Erythroblast (primary cell): ENCODE results near the gene C14orf180.

Experiments
- GATA1 ChIP-seq: IDR thresholded peaks from 2 replicates; pipeline ENCODE4 v1.6.1; 2011; ENCODE audit warnings: low read depth, mild to moderate bottlenecking, control low read depth, low read length, moderate library complexity
- POLR2A ChIP-seq: IDR thresholded peaks from 2 replicates; pipeline ENCODE4 v1.6.1; 2011; ENCODE audit warnings: mild to moderate bottlenecking, low read length

GRCh38 chr14:104637546-104638003, 58.0 kb downstream of the C14orf180 start:
- TF ChIP-seq POLR2A (no peak), GATA1 (no peak)
